Measurements from ENCODE around the gene MAP3K3. TPM values are rescaled to one million over a fixed set of nuclear protein-coding genes. Genes with fewer than 3 reads are reported as not detected.

Gene MAP3K3
- total and polyA plus RNA-seq, 7 donors = 8.3 to 27.4 (median 22.1) TPM

DNA sequence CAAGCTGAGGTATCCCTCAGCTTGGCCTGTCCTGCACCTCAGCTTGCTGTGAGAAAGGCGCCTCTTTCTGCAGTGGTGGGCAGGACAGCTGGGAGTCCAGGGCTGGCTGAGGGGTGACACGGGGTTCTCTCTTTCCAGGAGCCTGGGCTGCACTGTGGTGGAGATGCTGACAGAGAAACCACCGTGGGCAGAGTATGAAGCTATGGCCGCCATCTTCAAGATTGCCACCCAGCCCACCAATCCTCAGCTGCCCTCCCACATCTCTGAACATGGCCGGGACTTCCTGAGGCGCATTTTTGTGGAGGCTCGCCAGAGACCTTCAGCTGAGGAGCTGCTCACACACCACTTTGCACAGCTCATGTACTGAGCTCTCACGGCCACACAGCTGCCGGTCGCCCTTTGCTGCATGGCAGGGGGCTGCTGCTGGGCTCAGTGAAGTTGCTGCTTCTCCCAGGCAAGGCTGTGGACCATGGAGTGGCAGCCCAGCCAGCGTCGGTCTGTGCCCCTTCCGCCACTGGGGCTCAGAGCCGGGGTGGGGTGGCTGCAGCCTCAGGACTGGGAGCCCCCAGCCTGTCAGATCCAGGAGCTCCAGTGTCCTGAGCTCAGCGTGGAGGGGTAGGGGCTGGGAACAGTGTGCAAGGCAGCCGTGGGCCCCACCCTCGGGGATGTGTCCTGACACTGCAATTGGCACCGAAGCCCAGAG, 71.3 kb downstream of the MAP3K3 start:
- Histone ChIP-seq H3K4me3 (no peak overlapping the region), H3K9me3 (no peaks in the 10 kb centered on the region), H3K27me3 (ENCODE audit: insufficient read depth in 3 of 3, low read length in 2 of 3) (peaks cover 0 to 3% (median 0%) of the 10 kb centered on the region in 3 donors), H3K27ac (no peak overlapping the region), H3K36me3 (ENCODE audit: insufficient read depth in 1 of 2, low read depth in 1 of 2) (peaks cover 0 to 69% of the 10 kb centered on the region in 2 donors), H3K4me1 (peaks cover 9% of the 10 kb centered on the region)
- 85 to 90% (median 90%) methylated on average over 18 of the region's 18 CpGs for WGBS, 3 donors
- intact Hi-C loops (cut with DNase I) = no loop called here
- DNase-seq (no peak), ATAC-seq (no peak)
- TF ChIP-seq CTCF (IDR thresholded peaks at IDR 0.05) = no peak

DNA sequence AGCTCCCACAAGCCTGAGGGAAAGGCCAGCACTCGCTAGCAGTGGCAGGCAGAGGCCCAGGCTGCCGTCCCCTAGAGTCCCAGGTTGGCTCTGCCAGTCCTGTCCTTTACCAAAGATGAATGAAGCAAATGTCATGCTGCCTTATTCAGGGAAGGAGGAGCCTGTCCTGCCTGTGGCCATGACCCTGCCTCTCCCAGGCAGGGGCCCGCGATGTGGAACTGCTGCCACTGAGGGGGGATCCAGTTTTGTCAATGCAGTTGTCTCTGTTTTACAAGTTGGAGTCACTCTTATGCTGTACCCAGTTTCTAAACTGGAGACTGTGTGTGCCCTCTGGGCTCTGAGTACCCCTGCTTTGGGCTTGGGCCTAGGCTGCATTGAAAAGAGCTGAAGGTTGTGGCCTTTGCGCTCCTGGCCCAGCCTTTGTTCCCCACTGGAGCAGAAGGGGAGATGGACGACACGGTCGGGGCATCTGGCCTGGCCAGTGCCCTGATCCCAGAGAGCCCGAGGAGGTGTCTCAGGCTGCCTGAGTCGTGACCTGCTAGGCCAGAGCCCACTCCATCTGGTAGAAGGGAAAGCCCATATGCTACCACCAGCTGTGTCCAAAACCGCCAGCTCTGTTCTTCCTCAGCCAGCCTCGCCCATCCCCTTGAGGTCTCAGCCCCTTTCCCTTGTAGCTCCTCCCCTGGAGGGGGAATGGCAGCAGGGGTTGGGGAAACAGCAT, 72.2 kb downstream of the MAP3K3 start:
- 77 to 82% (median 82%) methylated on average over 12 of the region's 12 CpGs for WGBS, 3 donors
- intact Hi-C loops (cut with DNase I) = no loop called here
- no peak overlapping the region for H3K27ac ChIP-seq
- H3K4me3 ChIP-seq = no peak overlapping the region
- DNase-seq (no peak), ATAC-seq (no peak)
- peaks cover 0 to 60% of the 10 kb centered on the region in 2 donors for H3K36me3 ChIP-seq (ENCODE audit: insufficient read depth in 1 of 2, low read depth in 1 of 2)
- peaks cover 0 to 11% (median 0%) of the 10 kb centered on the region in 3 donors for H3K27me3 ChIP-seq (ENCODE audit: insufficient read depth in 3 of 3, low read length in 2 of 3)
- TF ChIP-seq CTCF (IDR thresholded peaks at IDR 0.05) = no peak
- no peaks in the 10 kb centered on the region for H3K9me3 ChIP-seq
- H3K4me1 ChIP-seq = peaks cover 16% of the 10 kb centered on the region

GRCh38 chr17:63694950-63695773, 72.9 kb downstream of the MAP3K3 start:
- Histone ChIP-seq H3K9me3 (no peaks in the 10 kb centered on the region), H3K27me3 (ENCODE audit: insufficient read depth in 3 of 3, low read length in 2 of 3) (peaks cover 0 to 16% (median 0%) of the 10 kb centered on the region in 3 donors), H3K36me3 (ENCODE audit: insufficient read depth in 1 of 2, low read depth in 1 of 2) (peaks cover 0 to 53% of the 10 kb centered on the region in 2 donors), H3K4me1 (peaks cover 16% of the 10 kb centered on the region), H3K27ac (no peak overlapping the region), H3K4me3 (no peak overlapping the region)
- no peak for TF ChIP-seq CTCF (IDR thresholded peaks at IDR 0.05)
- ATAC-seq (no peak), DNase-seq (no peak)
- intact Hi-C loops (cut with DNase I) = loop anchor here in 1 of 2 donors (5.0 kb wide), 1 partner anchor 142 kb away; no protein-coding TSS in a partner anchor
- WGBS, 3 donors = 70 to 77% (median 75%) methylated on average over 15 of the region's 15 CpGs

DNA sequence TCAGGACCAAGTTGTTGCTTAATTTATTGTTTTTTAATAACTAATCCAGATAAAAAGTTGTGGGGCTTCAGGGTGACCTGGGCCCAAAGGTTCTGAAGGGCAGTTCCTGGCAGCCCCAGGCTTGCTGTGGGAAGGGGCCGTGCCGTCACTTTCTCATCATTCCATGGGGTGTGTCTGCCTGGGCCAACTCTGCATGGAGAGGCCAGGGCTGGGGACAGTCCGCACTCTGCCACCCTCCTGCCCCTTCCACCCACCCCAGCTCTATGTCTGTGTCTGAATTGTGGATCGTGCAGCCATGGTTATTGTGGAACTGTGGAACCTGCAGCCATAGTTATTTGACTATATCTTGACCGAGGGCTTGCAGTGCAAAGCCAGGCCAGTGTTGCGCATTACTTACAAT, 73.7 kb downstream of the MAP3K3 start:
- H3K36me3 ChIP-seq (ENCODE audit: insufficient read depth in 1 of 2, low read depth in 1 of 2) = peaks cover 0 to 45% of the 10 kb centered on the region in 2 donors
- H3K27ac ChIP-seq = no peak overlapping the region
- TF ChIP-seq CTCF (IDR thresholded peaks at IDR 0.05) = no peak
- ATAC-seq (no peak), DNase-seq (no peak)
- H3K4me1 ChIP-seq = peaks cover 19% of the 10 kb centered on the region
- peaks cover 0 to 22% (median 0%) of the 10 kb centered on the region in 3 donors for H3K27me3 ChIP-seq (ENCODE audit: insufficient read depth in 3 of 3, low read length in 2 of 3)
- intact Hi-C loops (cut with DNase I) = loop anchor here in 1 of 2 donors (5.0 kb wide), 1 partner anchor 141 kb away; no protein-coding TSS in a partner anchor
- 78 to 84% (median 84%) methylated on average over 6 of the region's 6 CpGs for WGBS, 3 donors
- no peak overlapping the region for H3K4me3 ChIP-seq
- no peaks in the 10 kb centered on the region for H3K9me3 ChIP-seq
